Measurements from ENCODE around the gene CDO1. TPM values are rescaled to one million over a fixed set of nuclear protein-coding genes. Genes with fewer than 3 reads are reported as not detected.
A peak's percentile ranks its signal among the peaks of the same experiment; 100 is the strongest.

Gene CDO1
- total RNA-seq (1.6 TPM), polyA plus RNA-seq (1.7 TPM)
- long read RNA-seq, donor 1: 0 reads
- long read RNA-seq, donor 2: 0 reads
- long read RNA-seq, donor 3: 0 reads
- long read RNA-seq, donor 4: 0 reads
- long read RNA-seq, donor 5, partial matches to known transcripts: 0 of 3 reads
- long read RNA-seq, donor 5, other reads (novel, unspliced or antisense): 0 of 3 reads
- long read RNA-seq, donor 6, partial matches to known transcripts: 0 of 1 reads
- long read RNA-seq, donor 6, other reads (novel, unspliced or antisense): 0 of 1 reads
- long read RNA-seq, donor 7: 0 reads
- long read RNA-seq, donor 8, partial matches to known transcripts: 0 of 1 reads
- long read RNA-seq, donor 8, other reads (novel, unspliced or antisense): 0 of 1 reads
- long read RNA-seq, donor 9, partial matches to known transcripts: 0 of 1 reads
- long read RNA-seq, donor 9, other reads (novel, unspliced or antisense): 0 of 1 reads
- long read RNA-seq, donor 10: 0 reads

DNA sequence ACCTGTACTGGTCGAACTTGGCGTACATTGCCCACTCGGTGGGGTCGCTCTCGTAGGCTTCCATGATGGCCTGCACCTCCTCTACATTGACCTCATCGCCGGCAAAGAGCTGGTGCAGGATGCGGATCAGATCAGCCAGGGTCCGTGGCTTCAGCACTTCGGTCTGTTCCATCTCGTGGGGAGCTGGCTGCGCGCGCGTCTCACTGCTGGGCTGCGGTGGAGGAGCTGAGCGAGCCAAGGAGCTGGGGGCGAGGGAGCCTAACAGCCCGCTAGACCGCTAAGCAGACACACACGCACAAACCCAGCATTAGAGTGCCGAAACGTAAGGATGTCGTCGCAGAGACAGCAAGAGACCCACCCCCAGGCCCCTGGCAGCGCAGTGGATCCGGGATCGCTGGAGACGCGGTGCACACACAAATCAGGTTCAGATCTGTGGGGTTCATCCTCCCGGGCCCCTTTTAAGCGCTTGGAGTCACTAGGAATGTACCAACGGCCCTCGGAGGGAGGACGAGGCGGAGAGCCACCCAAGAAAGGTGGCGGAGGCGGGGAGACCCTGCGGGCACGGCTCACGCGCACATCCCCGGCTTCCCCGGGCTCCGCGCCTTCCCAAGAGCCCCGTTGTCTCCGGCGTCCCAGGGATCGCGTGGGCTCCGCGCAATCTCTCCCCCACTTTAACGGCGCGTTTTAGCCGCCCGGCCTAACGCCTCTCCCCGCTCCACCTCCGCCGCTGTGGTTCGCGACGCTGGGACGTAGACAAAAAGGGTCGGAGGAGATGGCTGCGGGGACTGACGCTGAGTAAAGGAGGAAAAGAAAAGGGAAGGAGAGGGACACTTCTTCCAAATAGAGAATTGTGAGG is at the start of gene CDO1:
Gene CDO1 (minus strand): TSS at position 434 of the 856 bp plus-strand sequence. CDS start 262 bp downstream, at position 172.
- WGBS: 2% methylated on average over 69 of the region's 69 CpGs
- DNase-seq (ENCODE audit: low read depth in 6 of 9, low spot score in 9 of 9): peak in 1 of 9 donors; percentile 31
- H3K27ac ChIP-seq (ENCODE audit: low read depth in 1 of 2, low read length in 1 of 2): no peak within 1 kb of the TSS
- peak within 1 kb of the TSS; percentile 25 to 27 for H3K4me3 ChIP-seq (ENCODE audit: low read length in 2 of 2)
- peaks cover 0 to 13% of the 10 kb centered on the region in 2 donors for H3K4me1 ChIP-seq (ENCODE audit: control insufficient read depth in 2 of 2, insufficient read depth in 2 of 2, low read length in 2 of 2)
- peaks cover 37 to 69% of the 10 kb centered on the region in 2 donors for H3K27me3 ChIP-seq (ENCODE audit: control insufficient read depth in 2 of 2, insufficient read depth in 1 of 2, low read length in 1 of 2)
- H3K36me3 ChIP-seq (ENCODE audit: control insufficient read depth in 2 of 2, insufficient read depth in 2 of 2, low read length in 1 of 2): no peaks in the 10 kb centered on the region
- no peaks in the 10 kb centered on the region for H3K9me3 ChIP-seq (ENCODE audit: control insufficient read depth in 2 of 2, insufficient read depth in 1 of 2, low read length in 1 of 2)

DNA sequence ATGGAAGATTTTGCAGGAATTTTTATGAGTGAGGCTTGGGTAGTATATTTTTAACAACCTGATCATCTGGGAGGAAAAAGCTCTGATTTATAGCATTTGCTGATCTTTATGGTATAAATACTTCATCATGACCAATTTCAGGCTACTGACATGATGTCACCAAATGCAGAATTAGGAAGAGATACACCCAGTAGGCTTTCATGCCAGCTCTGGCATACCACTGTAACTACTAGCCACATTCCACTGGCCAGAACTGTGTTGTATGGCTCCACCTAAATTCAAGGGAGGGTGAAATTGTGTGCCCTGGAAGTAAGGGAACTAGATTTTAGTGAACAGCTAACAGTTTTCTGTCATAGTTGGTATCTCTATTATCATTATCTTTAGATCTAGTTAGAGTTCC is 42.9 kb upstream of the CDO1 start:
- H3K4me3 ChIP-seq (ENCODE audit: low read length in 2 of 2): no peak overlapping the region
- no peaks in the 10 kb centered on the region for H3K36me3 ChIP-seq (ENCODE audit: control insufficient read depth in 2 of 2, insufficient read depth in 2 of 2, low read length in 1 of 2)
- no peak overlapping the region for H3K27ac ChIP-seq (ENCODE audit: low read depth in 1 of 2, low read length in 1 of 2)
- no peak for DNase-seq (ENCODE audit: low read depth in 6 of 9, low spot score in 9 of 9)
- no peaks in the 10 kb centered on the region for H3K27me3 ChIP-seq (ENCODE audit: control insufficient read depth in 2 of 2, insufficient read depth in 1 of 2, low read length in 1 of 2)
- peaks cover 0 to 3% of the 10 kb centered on the region in 2 donors for H3K9me3 ChIP-seq (ENCODE audit: control insufficient read depth in 2 of 2, insufficient read depth in 1 of 2, low read length in 1 of 2)
- H3K4me1 ChIP-seq (ENCODE audit: control insufficient read depth in 2 of 2, insufficient read depth in 2 of 2, low read length in 2 of 2): no peaks in the 10 kb centered on the region

DNA sequence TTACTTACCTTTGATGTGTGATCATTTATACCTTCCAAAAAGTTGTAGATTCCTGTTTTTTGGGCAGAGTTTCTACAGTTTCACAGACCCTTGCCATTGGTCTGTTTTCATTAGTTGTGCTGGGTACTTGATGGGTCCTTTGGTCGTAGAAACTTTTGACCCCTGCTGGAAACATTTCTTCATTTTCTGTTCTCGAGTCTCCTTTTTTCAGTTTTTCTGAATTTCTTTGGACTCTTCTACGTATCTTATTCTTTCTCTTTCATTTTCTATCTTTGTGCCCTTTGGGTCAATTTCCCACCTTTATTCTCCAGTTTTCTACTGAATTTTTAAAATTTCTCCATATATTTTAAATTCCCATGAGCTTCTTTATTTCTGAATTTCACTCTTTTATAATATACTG is 41.9 kb upstream of the CDO1 start:
- H3K4me1 ChIP-seq (ENCODE audit: control insufficient read depth in 2 of 2, insufficient read depth in 2 of 2, low read length in 2 of 2): no peaks in the 10 kb centered on the region
- H3K4me3 ChIP-seq (ENCODE audit: low read length in 2 of 2): no peak overlapping the region
- H3K36me3 ChIP-seq (ENCODE audit: control insufficient read depth in 2 of 2, insufficient read depth in 2 of 2, low read length in 1 of 2): no peaks in the 10 kb centered on the region
- no peaks in the 10 kb centered on the region for H3K27me3 ChIP-seq (ENCODE audit: control insufficient read depth in 2 of 2, insufficient read depth in 1 of 2, low read length in 1 of 2)
- no peak overlapping the region for H3K27ac ChIP-seq (ENCODE audit: low read depth in 1 of 2, low read length in 1 of 2)
- H3K9me3 ChIP-seq (ENCODE audit: control insufficient read depth in 2 of 2, insufficient read depth in 1 of 2, low read length in 1 of 2): peaks cover 0 to 2% of the 10 kb centered on the region in 2 donors
- no peak for DNase-seq (ENCODE audit: low read depth in 6 of 9, low spot score in 9 of 9)
- 92% methylated on average over 3 of the region's 3 CpGs for WGBS

GRCh38 chr5:115857626-115858349 is 41.3 kb upstream of the CDO1 start:
- no peak overlapping the region for H3K27ac ChIP-seq (ENCODE audit: low read depth in 1 of 2, low read length in 1 of 2)
- H3K36me3 ChIP-seq (ENCODE audit: control insufficient read depth in 2 of 2, insufficient read depth in 2 of 2, low read length in 1 of 2): no peaks in the 10 kb centered on the region
- H3K4me1 ChIP-seq (ENCODE audit: control insufficient read depth in 2 of 2, insufficient read depth in 2 of 2, low read length in 2 of 2): no peaks in the 10 kb centered on the region
- 94% methylated on average over 2 of the region's 2 CpGs for WGBS
- H3K27me3 ChIP-seq (ENCODE audit: control insufficient read depth in 2 of 2, insufficient read depth in 1 of 2, low read length in 1 of 2): no peaks in the 10 kb centered on the region
- no peak overlapping the region for H3K4me3 ChIP-seq (ENCODE audit: low read length in 2 of 2)
- no peaks in the 10 kb centered on the region for H3K9me3 ChIP-seq (ENCODE audit: control insufficient read depth in 2 of 2, insufficient read depth in 1 of 2, low read length in 1 of 2)
- DNase-seq (ENCODE audit: low read depth in 6 of 9, low spot score in 9 of 9): no peak

GRCh38 chr5:115857057-115857479 is 40.6 kb upstream of the CDO1 start:
- H3K27ac ChIP-seq (ENCODE audit: low read depth in 1 of 2, low read length in 1 of 2): no peak overlapping the region
- H3K9me3 ChIP-seq (ENCODE audit: control insufficient read depth in 2 of 2, insufficient read depth in 1 of 2, low read length in 1 of 2): no peaks in the 10 kb centered on the region
- no peaks in the 10 kb centered on the region for H3K4me1 ChIP-seq (ENCODE audit: control insufficient read depth in 2 of 2, insufficient read depth in 2 of 2, low read length in 2 of 2)
- DNase-seq (ENCODE audit: low read depth in 6 of 9, low spot score in 9 of 9): no peak
- no peak overlapping the region for H3K4me3 ChIP-seq (ENCODE audit: low read length in 2 of 2)
- H3K36me3 ChIP-seq (ENCODE audit: control insufficient read depth in 2 of 2, insufficient read depth in 2 of 2, low read length in 1 of 2): no peaks in the 10 kb centered on the region
- no peaks in the 10 kb centered on the region for H3K27me3 ChIP-seq (ENCODE audit: control insufficient read depth in 2 of 2, insufficient read depth in 1 of 2, low read length in 1 of 2)
- 99% methylated on average over 1 of the region's 1 CpG for WGBS

DNA sequence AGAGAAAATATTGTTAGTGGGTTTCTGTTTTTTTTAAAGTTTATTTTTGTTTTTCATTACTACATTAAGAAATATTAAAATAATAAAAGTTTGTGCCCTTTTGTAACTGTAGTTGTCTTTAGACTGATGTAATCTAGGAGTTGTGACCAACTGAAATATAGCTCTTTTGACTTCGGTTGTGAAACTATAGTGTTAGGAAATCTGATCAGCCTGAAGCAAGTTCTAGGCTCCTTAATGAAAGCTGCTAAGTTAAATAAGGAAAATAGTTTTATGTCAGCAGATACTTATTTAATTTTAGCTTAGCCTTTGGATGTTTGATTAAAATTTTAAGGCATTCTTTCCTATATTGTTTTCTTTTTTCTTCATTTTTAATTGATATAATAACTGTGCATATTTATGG is 39.5 kb upstream of the CDO1 start:
- Histone ChIP-seq H3K4me3 (ENCODE audit: low read length in 2 of 2) (no peak overlapping the region), H3K36me3 (ENCODE audit: control insufficient read depth in 2 of 2, insufficient read depth in 2 of 2, low read length in 1 of 2) (no peaks in the 10 kb centered on the region), H3K27ac (ENCODE audit: low read depth in 1 of 2, low read length in 1 of 2) (no peak overlapping the region), H3K4me1 (ENCODE audit: control insufficient read depth in 2 of 2, insufficient read depth in 2 of 2, low read length in 2 of 2) (no peaks in the 10 kb centered on the region), H3K27me3 (ENCODE audit: control insufficient read depth in 2 of 2, insufficient read depth in 1 of 2, low read length in 1 of 2) (no peaks in the 10 kb centered on the region), H3K9me3 (ENCODE audit: control insufficient read depth in 2 of 2, insufficient read depth in 1 of 2, low read length in 1 of 2) (no peaks in the 10 kb centered on the region)
- 90% methylated on average over 1 of the region's 1 CpG for WGBS
- no peak for DNase-seq (ENCODE audit: low read depth in 6 of 9, low spot score in 9 of 9)

GRCh38 chr5:115854139-115854538 is 37.7 kb upstream of the CDO1 start:
- Histone ChIP-seq H3K4me3 (ENCODE audit: low read length in 2 of 2) (no peak overlapping the region), H3K4me1 (ENCODE audit: control insufficient read depth in 2 of 2, insufficient read depth in 2 of 2, low read length in 2 of 2) (no peaks in the 10 kb centered on the region), H3K27me3 (ENCODE audit: control insufficient read depth in 2 of 2, insufficient read depth in 1 of 2, low read length in 1 of 2) (no peaks in the 10 kb centered on the region), H3K27ac (ENCODE audit: low read depth in 1 of 2, low read length in 1 of 2) (no peak overlapping the region), H3K36me3 (ENCODE audit: control insufficient read depth in 2 of 2, insufficient read depth in 2 of 2, low read length in 1 of 2) (no peaks in the 10 kb centered on the region), H3K9me3 (ENCODE audit: control insufficient read depth in 2 of 2, insufficient read depth in 1 of 2, low read length in 1 of 2) (no peaks in the 10 kb centered on the region)
- DNase-seq (ENCODE audit: low read depth in 6 of 9, low spot score in 9 of 9): no peak
- over 99% methylated on average over 3 of the region's 3 CpGs for WGBS

DNA sequence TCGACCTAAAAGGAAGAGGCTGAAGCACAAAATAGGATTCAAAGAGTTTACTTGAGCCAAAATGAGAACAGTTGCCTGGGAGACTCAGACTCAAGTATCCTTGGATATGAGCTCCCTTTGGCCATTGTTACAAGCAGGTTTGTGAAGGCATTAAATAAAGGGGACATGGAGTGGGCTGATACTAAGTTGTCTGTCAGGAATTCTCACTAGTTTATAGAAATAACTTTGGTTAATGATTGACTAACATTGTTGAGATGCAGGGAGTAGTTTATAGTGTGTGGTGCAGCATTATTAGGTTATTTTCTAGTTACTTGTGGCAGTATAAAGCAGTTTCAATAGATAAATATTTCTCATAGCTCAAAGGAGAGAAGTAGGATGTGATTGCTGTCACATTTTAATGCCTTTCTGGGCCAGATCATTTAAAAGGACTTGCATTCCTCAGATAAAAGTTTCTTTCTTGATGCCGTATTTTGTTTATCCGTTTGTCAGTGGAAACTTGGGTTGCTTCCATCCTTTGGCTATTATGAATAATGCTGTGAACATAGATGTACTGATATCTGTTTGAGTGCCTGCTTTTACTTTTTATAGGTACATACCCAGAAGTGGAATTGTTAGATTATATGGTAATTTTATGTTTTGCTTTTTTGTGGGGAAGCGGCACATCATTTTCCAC is 34.4 kb upstream of the CDO1 start:
- Histone ChIP-seq H3K4me3 (ENCODE audit: low read length in 2 of 2) (no peak overlapping the region), H3K9me3 (ENCODE audit: control insufficient read depth in 2 of 2, insufficient read depth in 1 of 2, low read length in 1 of 2) (no peaks in the 10 kb centered on the region), H3K4me1 (ENCODE audit: control insufficient read depth in 2 of 2, insufficient read depth in 2 of 2, low read length in 2 of 2) (no peaks in the 10 kb centered on the region), H3K27ac (ENCODE audit: low read depth in 1 of 2, low read length in 1 of 2) (no peak overlapping the region), H3K27me3 (ENCODE audit: control insufficient read depth in 2 of 2, insufficient read depth in 1 of 2, low read length in 1 of 2) (no peaks in the 10 kb centered on the region), H3K36me3 (ENCODE audit: control insufficient read depth in 2 of 2, insufficient read depth in 2 of 2, low read length in 1 of 2) (no peaks in the 10 kb centered on the region)
- no peak for DNase-seq (ENCODE audit: low read depth in 6 of 9, low spot score in 9 of 9)
- WGBS: 91% methylated on average over 4 of the region's 4 CpGs
